Fibroblast of skin of abdomen (primary cell): Measurements from ENCODE around the gene OSBPL10.
"Not testable (repeated sequence)": the region's sequence is repeated elsewhere in the genome, so short reads cannot be mapped to it uniquely, and the experiment has no call there.

Experiments used
- DNase-seq: peaks from one replicate; pipeline ENCODE4 v3.0.0-alpha.2; 2013

The OSBPL10 gene

GRCh38 chr3:31885235-31885634, 95.8 kb downstream of the OSBPL10 start:
- DNase-seq, result no peak

- no peak for DNase-seq
These were observed 96.8 kb downstream of the OSBPL10 start for GRCh38 chr3:31884251-31884650.

GRCh38 chr3:31882895-31883294, 98.2 kb downstream of the OSBPL10 start:
- DNase-seq, result no peak

GRCh38 chr3:31882431-31882830, 98.6 kb downstream of the OSBPL10 start:
- DNase-seq, result no peak

GRCh38 chr3:31880482-31881078, 100.5 kb downstream of the OSBPL10 start:
- no peak for DNase-seq

- DNase-seq, result no peak
These were observed 101.0 kb downstream of the OSBPL10 start for GRCh38 chr3:31880020-31880419.

GRCh38 chr3:31879365-31879764, 101.7 kb downstream of the OSBPL10 start:
- no peak for DNase-seq

- DNase-seq, result peak; percentile 73
These were observed 102.7 kb downstream of the OSBPL10 start for GRCh38 chr3:31878231-31878838.

- DNase-seq, result peak; percentile 72
These were observed 104.7 kb downstream of the OSBPL10 start for GRCh38 chr3:31876331-31876730.

GRCh38 chr3:31875437-31875836, 105.6 kb downstream of the OSBPL10 start:
- no peak for DNase-seq

- no peak for DNase-seq
These were observed 107.7 kb downstream of the OSBPL10 start for GRCh38 chr3:31873254-31873820.

GRCh38 chr3:31871939-31872507, 109.0 kb downstream of the OSBPL10 start:
- DNase-seq, result no peak

- DNase-seq, result not testable (repeated sequence)
These were observed 111.0 kb downstream of the OSBPL10 start for GRCh38 chr3:31870111-31870510.

GRCh38 chr3:31868236-31868635, 112.8 kb downstream of the OSBPL10 start:
- DNase-seq, result no peak

GRCh38 chr3:31862666-31863279, 118.3 kb downstream of the OSBPL10 start:
- DNase-seq, result peak; percentile 58

- DNase-seq, result no peak
These were observed 119.2 kb downstream of the OSBPL10 start for GRCh38 chr3:31861826-31862225.

GRCh38 chr3:31860642-31861041, 120.4 kb downstream of the OSBPL10 start:
- DNase-seq, result not testable (repeated sequence)

- DNase-seq, result no peak
These were observed 121.8 kb downstream of the OSBPL10 start for GRCh38 chr3:31859245-31859644.

GRCh38 chr3:31858439-31858838, 122.6 kb downstream of the OSBPL10 start:
- DNase-seq, result no peak

GRCh38 chr3:31853580-31853979, 127.5 kb downstream of the OSBPL10 start:
- no peak for DNase-seq

GRCh38 chr3:31851278-31851677, 129.8 kb downstream of the OSBPL10 start:
- no peak for DNase-seq

GRCh38 chr3:31848911-31849310, 132.2 kb downstream of the OSBPL10 start:
- DNase-seq, result no peak

- no peak for DNase-seq
These were observed 132.8 kb downstream of the OSBPL10 start for GRCh38 chr3:31848163-31848818.
